ENCODE data around the gene SLC2A10.

DNA sequence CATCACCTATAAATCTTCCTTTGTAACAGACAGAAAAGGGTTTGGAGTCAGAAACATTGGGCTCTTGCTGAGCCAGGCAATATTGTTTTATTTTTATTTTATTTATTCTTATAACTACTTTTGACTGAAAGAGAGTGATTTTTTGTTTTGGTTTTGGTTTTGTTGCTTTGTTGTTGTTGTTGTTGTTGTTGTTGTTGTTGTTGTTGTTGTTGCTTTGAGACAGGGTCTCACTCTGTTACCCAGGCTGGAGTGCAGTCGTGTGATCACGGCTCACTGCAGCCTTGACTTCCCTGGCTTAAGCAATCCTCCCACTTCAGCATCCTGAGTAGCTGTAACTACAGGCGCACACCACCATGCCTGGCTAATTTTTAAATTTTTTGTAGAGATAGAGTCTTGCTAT, 43.1 kb upstream of the SLC2A10 start:
- TF ChIP-seq TCF12 (IDR thresholded peaks at IDR 0.05; ENCODE audit: low read depth, low read length) (no peak), POLR2AphosphoS5 (IDR thresholded peaks at IDR 0.05; ENCODE audit: low read length) (no peak), RCOR1 (conservative IDR thresholded peaks at IDR 0.05; ENCODE audit: low read depth, low read length) (no peak), NFIC (IDR thresholded peaks at IDR 0.05; ENCODE audit: low read depth, low read length) (no peak)
- TF ChIP-seq, protein P1, sequence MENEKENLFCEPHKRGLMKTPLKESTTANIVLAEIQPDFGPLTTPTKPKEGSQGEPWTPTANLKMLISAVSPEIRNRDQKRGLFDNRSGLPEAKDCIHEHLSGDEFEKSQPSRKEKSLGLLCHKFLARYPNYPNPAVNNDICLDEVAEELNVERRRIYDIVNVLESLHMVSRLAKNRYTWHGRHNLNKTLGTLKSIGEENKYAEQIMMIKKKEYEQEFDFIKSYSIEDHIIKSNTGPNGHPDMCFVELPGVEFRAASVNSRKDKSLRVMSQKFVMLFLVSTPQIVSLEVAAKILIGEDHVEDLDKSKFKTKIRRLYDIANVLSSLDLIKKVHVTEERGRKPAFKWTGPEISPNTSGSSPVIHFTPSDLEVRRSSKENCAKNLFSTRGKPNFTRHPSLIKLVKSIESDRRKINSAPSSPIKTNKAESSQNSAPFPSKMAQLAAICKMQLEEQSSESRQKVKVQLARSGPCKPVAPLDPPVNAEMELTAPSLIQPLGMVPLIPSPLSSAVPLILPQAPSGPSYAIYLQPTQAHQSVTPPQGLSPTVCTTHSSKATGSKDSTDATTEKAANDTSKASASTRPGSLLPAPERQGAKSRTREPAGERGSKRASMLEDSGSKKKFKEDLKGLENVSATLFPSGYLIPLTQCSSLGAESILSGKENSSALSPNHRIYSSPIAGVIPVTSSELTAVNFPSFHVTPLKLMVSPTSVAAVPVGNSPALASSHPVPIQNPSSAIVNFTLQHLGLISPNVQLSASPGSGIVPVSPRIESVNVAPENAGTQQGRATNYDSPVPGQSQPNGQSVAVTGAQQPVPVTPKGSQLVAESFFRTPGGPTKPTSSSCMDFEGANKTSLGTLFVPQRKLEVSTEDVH (IDR thresholded peaks at IDR 0.05; ENCODE audit: low read depth, partially characterized antibody) = no peak
- TF ChIP-seq, protein P2, sequence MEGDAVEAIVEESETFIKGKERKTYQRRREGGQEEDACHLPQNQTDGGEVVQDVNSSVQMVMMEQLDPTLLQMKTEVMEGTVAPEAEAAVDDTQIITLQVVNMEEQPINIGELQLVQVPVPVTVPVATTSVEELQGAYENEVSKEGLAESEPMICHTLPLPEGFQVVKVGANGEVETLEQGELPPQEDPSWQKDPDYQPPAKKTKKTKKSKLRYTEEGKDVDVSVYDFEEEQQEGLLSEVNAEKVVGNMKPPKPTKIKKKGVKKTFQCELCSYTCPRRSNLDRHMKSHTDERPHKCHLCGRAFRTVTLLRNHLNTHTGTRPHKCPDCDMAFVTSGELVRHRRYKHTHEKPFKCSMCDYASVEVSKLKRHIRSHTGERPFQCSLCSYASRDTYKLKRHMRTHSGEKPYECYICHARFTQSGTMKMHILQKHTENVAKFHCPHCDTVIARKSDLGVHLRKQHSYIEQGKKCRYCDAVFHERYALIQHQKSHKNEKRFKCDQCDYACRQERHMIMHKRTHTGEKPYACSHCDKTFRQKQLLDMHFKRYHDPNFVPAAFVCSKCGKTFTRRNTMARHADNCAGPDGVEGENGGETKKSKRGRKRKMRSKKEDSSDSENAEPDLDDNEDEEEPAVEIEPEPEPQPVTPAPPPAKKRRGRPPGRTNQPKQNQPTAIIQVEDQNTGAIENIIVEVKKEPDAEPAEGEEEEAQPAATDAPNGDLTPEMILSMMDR (IDR thresholded peaks at IDR 0.05 in 2 of 3, conservative IDR thresholded peaks at IDR 0.05 in 1 of 3; ENCODE audit: control insufficient read depth in 2 of 3, extremely low read depth in 1 of 3, insufficient read depth in 1 of 3, low read depth in 3 of 3, low read length in 3 of 3) = no peak

Data from GM12878 (cell line).